ENCODE measurements around the gene FEZ2. TPM values are rescaled to one million over a fixed set of nuclear protein-coding genes. Genes with fewer than 3 reads are reported as not detected.
"Not testable (repeated sequence)": the region's sequence is repeated elsewhere in the genome, so short reads cannot be mapped to it uniquely, and the experiment has no call there.

FEZ2 gene, protein sequence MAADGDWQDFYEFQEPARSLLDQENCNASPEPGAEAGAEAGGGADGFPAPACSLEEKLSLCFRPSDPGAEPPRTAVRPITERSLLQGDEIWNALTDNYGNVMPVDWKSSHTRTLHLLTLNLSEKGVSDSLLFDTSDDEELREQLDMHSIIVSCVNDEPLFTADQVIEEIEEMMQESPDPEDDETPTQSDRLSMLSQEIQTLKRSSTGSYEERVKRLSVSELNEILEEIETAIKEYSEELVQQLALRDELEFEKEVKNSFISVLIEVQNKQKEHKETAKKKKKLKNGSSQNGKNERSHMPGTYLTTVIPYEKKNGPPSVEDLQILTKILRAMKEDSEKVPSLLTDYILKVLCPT
- total RNA-seq, result 53.6 and 54.0 TPM in 2 replicates

DNA sequence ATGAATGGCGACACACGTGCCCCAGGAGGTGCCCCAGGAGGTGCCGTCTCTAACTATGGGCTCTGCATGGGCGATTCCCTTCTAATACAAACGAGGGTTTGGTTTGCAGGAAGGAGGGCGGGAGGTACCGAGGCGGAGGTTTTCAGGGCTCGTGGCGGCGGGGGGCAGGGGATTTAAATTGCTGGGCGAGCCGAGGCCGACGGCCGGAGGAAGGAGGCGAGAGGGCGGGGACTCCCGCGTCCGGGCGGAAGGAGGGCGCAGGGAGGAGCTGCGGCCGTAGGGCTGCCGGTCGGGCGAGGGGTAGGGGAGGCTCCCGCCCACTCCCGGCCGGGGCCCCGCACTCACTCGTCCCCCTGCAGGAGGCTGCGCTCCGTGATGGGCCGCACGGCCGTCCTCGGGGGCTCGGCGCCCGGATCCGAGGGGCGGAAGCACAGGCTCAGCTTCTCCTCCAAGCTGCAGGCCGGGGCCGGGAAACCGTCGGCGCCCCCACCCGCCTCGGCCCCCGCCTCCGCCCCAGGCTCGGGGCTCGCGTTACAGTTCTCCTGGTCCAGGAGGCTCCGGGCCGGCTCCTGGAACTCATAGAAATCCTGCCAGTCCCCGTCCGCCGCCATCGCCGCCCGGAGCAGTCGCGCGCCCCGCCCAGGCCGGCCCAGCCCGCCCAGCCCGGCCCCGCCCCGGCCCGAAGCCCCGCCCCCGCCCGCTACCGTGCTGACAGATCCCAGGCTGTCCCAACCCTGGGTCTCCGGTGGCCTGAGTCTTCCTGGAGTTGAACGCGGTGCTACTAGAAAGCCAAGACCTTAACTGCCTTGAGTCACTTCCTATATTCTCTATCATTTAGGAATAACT lies at the start of gene FEZ2:
TSS of gene FEZ2 (minus strand) at position 637 of the 846 bp plus-strand sequence. CDS start at position 611, 26 bp downstream.
- peak in 1 of 2 donors; percentile 73 for DNase-seq (ENCODE audit: low read depth in 2 of 2)

- DNase-seq (ENCODE audit: low read depth in 2 of 2), result no peak
Measured at GRCh38 chr2:36634981-36635597, 37.1 kb upstream of the FEZ2 start.

DNA sequence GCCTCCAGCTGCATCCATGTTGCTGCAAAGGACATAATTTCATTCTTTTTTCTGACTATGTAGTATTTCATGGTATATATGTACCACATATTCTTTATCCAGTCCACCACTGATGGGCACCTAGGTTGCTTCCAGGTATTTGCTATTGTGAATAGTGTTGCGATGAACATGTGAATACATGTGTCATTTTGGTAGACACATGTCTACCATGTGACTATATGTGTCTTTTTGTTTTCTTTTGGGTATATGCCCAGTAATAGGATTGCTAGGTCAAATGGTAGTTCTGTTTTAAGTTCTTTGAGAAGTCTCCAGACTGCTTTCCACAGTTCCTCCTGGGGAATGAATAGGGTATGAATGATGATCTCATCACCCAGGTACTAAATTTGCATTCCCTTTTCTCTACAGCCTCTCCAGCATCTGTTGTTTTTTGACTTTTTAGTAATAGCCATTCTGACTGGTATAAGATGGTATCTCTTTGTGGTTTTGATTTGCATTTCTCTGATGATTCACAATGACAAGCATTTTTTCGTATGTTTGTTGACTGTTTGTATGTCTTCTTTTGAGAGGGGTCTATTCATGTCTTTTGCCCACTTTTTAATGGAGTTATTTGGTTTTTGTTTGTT lies 35.6 kb upstream of the FEZ2 start:
- no peak for DNase-seq (ENCODE audit: low read depth in 2 of 2)

GRCh38 chr2:36626756-36627155 lies 28.8 kb upstream of the FEZ2 start:
- DNase-seq (ENCODE audit: low read depth in 2 of 2), result no peak

DNA sequence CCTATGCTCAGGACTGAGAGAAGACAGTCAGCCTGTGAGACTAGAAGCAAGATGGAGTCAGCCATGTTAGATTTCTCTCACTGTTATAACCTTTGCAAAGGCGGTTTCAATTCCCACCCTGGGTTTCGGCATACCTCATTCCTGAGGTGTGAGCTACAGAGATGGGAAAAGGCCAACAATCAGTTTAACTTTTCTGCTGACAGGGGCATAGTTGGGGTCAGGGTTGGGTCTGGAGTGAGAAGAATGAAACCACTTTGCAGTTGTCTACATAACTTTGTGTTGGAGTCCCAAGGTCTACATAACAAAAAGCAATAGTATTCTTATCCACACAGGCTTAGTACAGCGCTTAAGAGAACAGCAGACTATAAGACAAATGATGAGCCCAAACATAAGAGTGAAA lies 28.1 kb upstream of the FEZ2 start:
- DNase-seq (ENCODE audit: low read depth in 2 of 2), result no peak

GRCh38 chr2:36625304-36625703 lies 27.3 kb upstream of the FEZ2 start:
- DNase-seq (ENCODE audit: low read depth in 2 of 2), result no peak

GRCh38 chr2:36620321-36620720 lies 22.4 kb upstream of the FEZ2 start:
- no peak for DNase-seq (ENCODE audit: low read depth in 2 of 2)

DNA sequence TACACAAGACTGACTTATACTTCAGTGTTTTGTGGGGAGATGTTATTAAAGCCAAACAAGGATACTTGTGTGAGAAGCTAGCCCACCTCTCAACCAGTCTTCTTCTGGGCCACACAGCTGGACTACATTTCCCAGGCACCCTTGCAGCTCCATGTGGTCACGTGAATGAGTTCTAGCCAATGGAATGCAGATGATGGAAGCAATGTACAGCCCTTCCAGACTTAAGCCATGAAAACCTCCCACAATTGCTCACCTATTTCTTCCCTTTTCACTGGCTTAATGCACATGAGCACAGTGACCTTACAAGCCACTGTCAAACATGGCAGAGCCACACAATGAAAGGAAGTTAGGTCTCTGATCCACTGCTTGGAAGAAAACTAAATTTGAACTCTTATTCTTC lies 20.4 kb upstream of the FEZ2 start:
- peak; percentile 59 to 79 for DNase-seq (ENCODE audit: low read depth in 2 of 2)

GRCh38 chr2:36616947-36617346 lies 19.0 kb upstream of the FEZ2 start:
- no peak for DNase-seq (ENCODE audit: low read depth in 2 of 2)

DNA sequence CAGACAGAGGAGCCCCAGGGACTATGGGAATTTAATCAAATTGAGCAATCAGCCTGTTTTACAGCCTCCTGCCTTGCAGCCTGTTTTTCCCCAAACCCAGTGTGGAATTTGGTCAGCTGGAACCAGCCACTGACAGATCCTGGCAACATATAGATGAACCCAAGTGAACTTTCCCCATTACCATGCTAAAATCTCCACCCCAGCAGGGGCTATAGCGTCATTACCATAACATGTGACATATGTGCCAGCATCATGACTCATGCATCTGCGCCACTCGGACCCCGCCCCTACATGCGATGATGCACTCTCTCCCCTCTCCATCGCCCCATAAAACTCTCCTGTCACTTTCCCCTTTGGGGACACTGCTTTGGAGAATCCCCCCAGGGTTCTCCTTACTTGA lies 17.3 kb upstream of the FEZ2 start:
- no peak for DNase-seq (ENCODE audit: low read depth in 2 of 2)

DNA sequence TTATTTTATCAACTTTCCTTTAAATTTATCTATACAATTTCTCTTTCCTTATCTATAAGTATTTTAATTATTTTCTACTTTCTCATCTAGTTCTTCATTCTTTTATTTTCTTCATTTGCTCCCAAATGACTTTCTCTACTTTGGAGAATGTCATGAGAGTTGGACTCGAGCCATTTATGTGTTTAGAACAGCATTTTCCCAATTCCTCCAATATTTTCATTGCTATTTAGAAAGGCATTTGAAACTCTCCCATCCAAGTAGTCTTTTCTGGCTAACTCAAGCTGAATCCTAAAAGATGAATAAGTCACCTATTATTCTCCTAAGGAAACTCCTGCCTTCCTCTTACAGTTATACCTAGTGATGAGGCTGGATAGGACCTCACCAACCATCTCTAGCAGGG lies 15.8 kb upstream of the FEZ2 start:
- DNase-seq (ENCODE audit: low read depth in 2 of 2), result no peak

GRCh38 chr2:36611316-36611990 lies 13.5 kb upstream of the FEZ2 start:
- DNase-seq (ENCODE audit: low read depth in 2 of 2), result no peak

DNA sequence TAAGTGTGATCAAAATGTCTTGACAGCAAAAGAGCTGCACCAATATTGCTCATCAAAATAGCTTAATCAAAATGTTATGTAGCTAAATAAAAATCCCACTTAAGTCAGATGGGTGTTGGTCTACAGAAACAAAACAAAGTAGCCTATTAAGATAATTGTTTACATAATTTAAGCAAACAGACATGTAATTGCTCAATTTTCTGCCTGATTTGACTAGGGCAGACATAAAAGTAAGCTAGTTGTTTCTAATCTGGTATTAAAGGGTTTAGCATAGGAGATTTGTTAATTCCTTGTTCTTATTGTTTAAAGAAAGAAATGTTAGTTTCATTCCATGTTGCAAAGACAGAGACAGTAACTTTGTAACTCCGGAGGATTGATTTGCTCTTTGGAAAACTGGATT lies 11.5 kb upstream of the FEZ2 start:
- no peak for DNase-seq (ENCODE audit: low read depth in 2 of 2)

GRCh38 chr2:36607947-36608346 lies 10.0 kb upstream of the FEZ2 start:
- DNase-seq (ENCODE audit: low read depth in 2 of 2), result no peak

GRCh38 chr2:36606925-36607324 lies 9.0 kb upstream of the FEZ2 start:
- DNase-seq (ENCODE audit: low read depth in 2 of 2), result no peak

DNA sequence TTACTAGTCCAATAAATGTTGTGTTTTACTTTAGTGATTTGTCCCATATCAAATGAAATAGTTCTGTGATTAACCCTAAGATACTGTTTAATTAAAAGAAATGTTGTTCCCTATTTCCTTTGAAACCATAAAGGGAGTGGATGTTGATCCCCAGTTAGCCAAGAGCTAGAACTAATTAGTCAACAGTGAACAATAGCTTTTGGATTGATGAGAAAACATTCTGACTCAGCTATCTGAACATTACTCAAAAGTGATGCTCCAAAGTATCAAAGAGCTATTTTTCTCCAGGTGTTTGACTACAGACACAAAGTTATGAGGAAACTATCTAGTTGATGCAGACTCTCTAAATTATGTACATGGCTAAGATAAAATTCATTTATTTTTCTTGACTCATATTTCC lies 7.3 kb upstream of the FEZ2 start:
- DNase-seq (ENCODE audit: low read depth in 2 of 2), result no peak

DNA sequence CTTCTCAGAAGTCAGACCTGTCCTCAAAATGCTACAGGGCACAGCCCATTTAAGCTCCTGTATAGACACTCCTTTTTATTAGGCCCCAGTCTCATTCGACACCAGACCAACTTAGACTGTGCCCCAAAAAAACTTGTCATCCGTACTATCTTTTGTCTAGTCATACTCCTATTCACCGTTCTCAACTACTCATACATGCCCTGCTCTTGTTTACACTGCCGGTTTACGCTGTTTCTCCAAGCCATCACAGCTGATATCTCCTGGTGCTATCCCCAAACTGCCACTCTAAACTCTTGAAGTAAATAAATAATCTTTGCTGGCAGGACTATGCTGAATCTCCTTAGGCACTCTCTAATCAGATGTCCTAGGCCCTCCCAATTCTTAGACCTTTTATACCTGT lies 5.7 kb upstream of the FEZ2 start:
- not testable (repeated sequence) for DNase-seq (ENCODE audit: low read depth in 2 of 2)

DNA sequence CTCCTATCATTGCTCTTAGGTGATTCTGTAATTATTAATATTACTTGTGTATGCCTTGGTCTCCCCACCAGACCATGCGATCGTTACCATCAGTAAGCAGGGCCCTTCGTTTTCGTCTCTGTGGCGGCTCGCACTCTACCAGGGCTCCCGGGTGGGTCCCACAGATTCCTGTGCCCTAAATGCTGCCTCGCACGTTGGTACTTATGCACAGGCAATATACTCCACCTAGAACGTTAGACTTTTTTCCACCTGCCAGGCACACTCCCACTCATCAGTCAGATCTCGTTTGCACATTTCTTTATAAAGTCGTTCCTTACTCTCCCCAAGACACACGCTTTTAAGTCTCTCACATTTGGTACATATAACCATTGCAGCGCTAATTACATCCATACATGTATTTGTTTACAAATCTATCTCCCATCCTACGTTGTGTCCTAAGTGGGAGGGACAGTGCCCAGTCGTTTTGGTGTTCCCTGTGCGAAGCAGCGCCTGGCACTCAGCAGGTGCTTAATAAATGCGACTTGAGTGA lies 901 bp downstream of the FEZ2 start:
- no peak for DNase-seq (ENCODE audit: low read depth in 2 of 2)

- DNase-seq (ENCODE audit: low read depth in 2 of 2), result no peak
Measured at GRCh38 chr2:36596397-36596796, 1.6 kb downstream of the FEZ2 start.

DNA sequence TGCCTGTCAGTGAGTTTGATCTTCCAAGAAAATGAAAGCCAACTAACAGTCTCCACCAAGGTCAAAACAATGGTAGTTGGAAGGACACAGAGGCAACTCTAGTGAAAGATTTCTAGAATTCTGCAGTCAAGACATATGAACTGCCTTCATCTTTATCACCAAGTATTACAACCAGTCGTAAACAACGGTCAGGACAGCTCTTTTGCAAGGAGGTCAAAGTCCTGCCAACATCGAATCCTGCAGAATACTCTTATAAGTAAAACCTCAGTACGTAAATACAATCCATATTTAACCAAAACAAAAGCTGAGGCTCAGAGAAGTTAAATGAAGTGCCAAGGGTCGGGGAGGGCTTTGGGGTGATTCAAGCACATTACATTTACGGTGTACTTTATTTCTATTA lies 3.1 kb downstream of the FEZ2 start:
- no peak for DNase-seq (ENCODE audit: low read depth in 2 of 2)

GRCh38 chr2:36589230-36589630 lies 8.7 kb downstream of the FEZ2 start:
- DNase-seq (ENCODE audit: low read depth in 2 of 2), result no peak
